GM10266 (cell line): Measurements from ENCODE around the gene LAMC3.

Experiments
- DNase-seq: peaks from one replicate; pipeline ENCODE4 v3.0.0; 2012; ENCODE audit errors: extremely low spot score
- CTCF ChIP-seq: IDR thresholded peaks from 2 replicates; pipeline ENCODE4 v1.5.1; 2012; ENCODE audit warnings: mild to moderate bottlenecking, low read depth; ENCODE audit not compliant: control insufficient read depth, insufficient read depth; ENCODE audit errors: missing control alignments

The LAMC3 gene

GRCh38 chr9:131076347-131077195 is 67.6 kb downstream of the LAMC3 start:
- TF ChIP-seq CTCF = no peak
- DNase-seq = no peak

DNA sequence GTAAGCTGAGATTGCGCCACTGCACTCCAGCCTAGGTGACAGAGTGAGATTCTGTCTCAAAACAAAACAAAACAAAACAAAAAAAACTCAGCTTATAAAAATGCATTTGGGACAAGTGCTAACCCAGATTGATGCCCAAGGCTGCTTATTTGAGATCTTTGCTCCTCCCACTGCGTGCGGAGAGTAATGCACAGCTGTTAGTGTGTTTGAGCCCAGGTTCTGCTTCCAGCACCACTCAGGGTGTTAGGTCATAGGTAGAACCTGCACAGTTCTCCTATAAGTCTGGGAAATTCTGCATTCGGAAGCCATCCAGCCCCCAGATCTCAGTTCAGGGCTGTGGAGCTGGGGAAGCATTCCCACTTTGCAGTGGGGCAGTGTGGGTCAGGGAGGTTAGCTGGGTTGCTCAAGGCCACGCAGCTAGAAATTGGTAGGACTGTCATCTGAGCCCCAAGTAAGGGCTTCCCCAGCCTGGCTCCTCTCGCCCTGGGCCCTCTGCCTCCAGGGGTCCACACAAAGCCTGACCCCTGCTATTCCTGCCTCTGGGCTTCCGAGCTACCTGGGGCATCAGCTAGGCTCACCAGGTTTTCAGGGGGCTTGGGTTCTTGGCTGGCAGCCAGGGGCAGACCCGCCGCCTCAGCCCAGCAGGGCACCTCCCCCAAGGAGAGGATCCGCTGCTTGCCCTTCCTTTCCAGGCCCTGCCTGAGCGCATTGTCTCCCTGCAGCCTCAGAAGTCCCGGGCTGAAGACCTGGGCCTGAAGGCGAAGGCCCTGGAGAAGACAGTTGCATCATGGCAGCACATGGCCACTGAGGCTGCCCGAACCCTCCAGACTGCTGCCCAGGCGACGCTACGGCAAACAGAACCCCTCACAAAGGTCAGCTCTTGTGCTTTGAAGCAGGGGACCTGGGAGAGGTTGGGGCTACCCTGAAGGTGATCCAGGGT is 69.7 kb downstream of the LAMC3 start:
- DNase-seq = no peak
- TF ChIP-seq CTCF = no peak

DNA sequence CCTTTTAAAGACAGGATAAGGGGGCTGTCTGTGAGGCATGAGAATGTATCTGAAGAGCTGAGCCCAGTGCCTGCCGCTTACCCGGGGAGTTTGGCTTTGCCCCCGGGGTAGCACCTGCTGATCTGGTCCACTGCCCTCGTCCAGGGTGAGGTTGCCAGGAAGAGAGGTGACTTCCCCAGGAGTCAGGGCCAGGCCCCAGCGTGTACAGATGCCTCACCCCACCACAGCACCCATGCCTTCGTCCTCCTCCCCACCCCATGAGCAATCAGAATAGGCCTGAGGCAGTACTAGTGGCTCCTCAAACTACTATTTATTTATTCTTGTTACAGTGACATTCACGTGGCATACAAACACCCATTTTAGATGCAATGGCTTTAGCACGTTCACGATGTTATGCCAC is 71.6 kb downstream of the LAMC3 start:
- no peak for TF ChIP-seq CTCF
- no peak for DNase-seq

GRCh38 chr9:131081868-131082267 is 72.9 kb downstream of the LAMC3 start:
- TF ChIP-seq CTCF = no peak
- DNase-seq = no peak

DNA sequence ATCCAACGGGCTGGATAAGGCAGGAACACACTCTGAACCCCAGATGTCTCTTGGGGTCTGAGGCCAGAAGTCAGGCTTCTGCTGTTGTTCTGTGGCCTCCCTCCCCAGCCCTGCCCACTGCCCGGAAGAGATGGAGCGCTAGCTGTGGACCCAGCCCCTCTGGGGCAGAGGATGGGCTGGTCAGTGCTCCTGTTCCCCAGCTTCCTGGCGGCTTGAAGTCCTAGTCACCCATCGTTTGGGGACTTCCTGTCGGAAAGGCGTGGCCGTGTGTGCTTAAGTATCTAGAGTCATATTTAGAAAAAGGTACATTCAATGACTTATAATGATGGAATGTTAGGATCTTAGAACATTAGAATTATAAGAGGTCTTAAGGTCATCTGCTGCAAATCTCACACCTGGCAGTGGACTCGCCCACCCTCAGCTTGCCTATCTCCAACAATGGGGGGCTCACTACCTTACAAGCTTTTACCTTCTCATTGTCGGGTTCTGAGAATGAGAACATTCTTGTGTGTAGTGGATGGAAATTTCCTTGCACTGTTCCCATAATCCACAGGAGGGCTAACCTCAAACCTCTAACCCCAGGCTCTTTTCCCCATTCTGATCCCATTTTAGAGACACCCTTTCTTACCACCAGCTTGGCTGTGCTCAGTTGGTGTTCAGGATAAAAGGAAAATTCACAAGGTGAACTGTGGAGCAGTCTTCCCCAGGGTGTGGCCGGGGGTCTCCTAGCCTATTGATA is 74.0 kb downstream of the LAMC3 start:
- no peak for TF ChIP-seq CTCF

DNA sequence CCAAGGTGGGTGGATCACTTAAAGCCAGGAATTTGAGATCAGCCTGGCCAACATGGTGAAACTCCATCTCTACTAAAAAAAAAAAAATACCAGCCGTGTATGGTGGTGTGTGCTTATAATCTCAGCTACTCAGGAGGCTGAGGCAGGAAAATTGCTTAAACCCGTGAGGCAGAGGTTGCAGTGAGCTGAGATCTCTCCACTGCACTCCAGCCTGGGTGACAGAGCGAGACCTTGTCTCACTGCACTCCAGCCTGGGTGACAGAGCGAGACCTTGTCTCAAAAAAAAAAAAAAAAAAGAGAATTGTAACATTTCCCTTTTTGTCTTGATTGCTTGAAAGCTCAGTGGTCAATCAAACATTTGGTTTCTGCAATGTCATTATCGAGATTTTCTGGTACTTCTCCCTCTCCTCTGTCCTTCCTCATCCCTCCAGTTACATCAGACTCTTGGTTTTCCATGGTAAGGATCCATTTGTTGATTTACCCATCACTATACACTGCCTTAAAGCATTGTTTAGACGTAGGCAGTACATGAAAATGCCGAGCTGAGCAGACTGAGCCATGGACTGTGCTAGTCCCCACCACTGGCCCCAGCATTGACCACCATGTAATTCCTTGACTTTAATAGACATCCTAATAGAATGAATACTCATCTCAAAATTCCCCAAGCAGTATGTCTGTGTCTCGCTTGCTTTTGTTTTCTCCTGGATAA is 75.8 kb downstream of the LAMC3 start:
- TF ChIP-seq CTCF = no peak
- DNase-seq = no peak

More for the DNA sequence above, 74.0 kb downstream of the LAMC3 start:
- no peak for DNase-seq
